Stimulated activated naive CD4-positive, alpha-beta T cell treated with Interleukin-2 at 50 U/mL for 16 hours (primary cell): ENCODE data around the gene PUM1.
"Not testable (repeated sequence)": the region's sequence is repeated elsewhere in the genome, so short reads cannot be mapped to it uniquely, and the experiment has no call there.

ENCODE experiments used
- DNase-seq: peaks from one replicate; lab custom pipeline; 2025; lab: John Stamatoyannopoulos, UW

PUM1 gene

DNA sequence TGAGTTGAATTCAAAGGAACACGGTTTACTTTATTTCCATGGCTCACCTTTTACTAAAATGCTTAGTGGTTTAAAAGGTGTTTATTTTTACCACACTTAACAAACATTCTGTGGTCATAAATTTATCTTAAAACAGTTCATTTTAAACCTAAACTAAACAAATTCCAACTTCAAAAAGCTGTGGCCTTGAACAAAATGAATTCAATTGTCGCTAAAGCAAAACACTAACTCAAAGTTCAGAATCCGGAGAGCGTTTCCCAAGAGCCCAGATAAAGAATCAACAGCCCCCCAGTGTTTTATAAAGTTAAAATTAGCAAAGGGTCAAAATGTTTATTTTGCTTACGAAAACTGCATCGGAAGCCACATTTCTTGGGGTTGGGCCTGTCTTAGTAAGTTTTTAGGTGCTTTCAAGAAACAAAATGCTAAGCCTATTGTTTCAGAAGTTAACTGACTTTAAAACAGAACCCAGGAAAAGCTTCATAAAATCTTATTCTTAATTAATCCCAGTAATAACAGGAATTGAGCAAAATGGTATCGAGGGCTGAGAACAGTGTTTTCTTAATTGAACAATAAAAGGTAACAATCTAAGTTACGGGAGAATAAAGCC, 1.3 kb downstream of the PUM1 start:
- DNase-seq = no peak

DNA sequence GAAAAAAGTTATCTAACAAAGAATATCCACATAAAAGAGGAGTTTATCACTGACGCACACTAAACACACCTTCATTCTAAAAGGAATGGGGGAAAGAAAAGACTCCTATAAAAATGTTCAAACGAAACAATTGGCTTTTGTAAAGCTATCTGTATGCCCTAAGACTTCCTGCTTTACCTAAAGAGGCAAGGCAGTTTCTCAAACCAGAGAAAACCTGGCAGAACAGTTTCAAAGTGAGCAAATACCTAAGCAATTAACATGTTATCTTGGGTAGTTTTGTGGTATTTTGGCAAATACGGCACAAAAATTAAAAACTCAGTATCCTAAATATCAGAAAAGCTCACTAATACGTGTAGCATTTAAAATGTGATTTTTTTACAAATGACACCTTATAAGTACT, 1.9 kb downstream of the PUM1 start:
- no peak for DNase-seq

DNA sequence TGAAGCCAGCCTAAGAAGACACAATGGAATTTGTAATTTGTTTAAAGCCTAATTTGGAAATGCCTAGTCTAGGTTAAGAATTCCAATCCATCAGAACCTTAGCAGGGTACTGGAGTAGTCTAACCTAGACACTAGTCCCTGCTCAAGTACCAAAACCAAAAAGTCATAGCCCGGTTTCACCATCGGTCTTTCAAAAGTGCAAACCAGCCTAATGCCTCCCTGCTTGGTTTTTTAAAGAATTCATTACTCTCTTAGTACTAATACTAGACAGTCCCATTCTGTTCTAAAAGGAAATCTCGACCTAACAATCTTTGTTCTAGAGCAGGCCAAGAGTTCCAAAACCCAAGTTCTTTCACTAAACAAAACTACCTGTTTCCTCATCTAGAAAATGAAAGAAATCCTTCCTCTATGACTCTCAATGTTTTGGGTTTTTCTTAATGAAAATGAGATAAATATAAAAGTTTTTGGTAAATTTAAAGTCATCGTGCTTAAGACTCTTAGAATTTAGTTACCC, 2.6 kb downstream of the PUM1 start:
- DNase-seq = no peak

DNA sequence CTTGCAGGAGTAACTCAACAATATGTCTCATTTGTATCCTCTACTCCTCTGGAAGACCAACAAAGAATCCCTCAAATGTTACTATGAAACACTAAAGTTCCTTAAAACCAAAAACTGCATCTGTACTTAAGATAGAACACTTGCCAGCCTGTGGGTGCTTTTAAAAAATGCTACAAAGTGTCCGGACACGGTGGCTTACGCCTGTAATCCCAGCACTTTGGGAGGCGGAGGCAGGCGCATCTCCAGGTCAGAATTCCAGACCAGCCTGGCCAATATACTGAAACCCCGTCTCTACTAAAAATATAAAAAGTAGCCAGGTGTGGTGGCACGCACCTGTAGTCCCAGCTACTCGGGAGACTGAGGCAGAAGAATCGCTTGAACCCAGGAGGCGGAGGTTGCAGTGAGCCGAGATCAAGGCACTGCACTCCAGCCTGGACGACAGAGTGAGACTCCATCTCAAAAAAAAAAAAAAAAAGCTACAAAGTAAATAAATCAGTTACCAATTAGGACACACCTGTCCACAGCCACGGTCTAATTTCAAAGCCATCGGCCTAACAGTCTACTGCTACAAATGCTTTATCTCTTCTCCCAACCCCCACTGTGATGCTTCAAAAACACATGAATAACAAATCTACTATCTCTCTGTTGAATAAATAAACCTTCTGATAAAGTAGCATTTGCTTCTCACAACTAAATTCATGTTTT, 3.2 kb downstream of the PUM1 start:
- not testable (repeated sequence) for DNase-seq

DNA sequence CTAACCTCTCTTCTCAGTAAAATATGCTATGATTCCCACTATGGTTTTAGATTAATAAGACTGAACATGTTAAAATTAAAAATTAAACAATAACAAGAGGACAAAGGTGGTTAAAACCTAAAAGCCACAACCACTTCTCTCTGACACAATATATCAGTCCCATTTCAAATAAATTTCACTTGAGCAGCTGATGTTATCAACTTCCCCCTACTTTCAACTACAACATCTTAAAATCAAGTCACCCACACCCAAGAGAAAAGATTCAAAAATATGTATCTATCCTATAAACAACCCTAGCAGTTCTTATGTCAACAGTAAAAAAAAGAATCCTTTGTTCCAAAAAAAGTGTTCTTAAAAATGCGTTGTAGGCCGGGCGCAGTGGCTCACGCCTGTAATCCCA, 7.5 kb downstream of the PUM1 start:
- no peak for DNase-seq

DNA sequence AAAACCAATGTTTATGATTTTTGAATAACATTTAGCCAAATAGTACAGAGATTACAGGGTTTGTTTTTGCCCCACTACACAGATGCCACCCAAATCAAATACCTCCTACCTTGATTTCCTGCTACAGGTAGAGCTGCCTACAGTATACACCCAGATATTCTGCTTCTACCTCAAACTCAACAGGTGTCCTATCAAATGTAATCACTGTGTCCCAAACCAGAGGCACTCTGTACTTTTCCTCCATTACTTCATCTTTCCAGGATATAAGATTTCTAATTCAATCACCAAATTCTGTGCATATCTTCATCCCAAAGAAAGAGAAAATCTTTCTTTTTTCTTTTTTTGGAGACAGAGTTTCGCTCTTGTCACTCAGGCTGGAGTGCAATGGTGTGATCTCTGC, 9.6 kb downstream of the PUM1 start:
- DNase-seq = no peak

DNA sequence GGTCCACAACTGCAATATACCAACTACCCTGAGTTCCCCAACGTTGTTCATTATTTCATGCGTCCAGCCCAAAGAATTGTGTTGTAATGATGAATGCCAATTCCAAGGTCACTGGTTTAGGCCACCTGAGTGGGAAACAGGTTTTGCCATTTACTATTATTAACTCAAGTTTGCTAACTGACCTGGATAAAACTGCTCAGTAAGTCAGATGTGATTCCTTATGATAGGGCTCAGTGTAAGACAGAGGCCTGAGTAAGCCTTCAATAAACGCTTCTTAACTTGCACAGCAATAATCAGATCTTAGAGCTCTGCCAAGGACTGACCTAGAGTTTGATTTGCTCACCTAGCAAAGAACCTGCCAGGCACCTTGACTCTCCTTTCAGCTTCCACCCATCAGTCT, 10.0 kb downstream of the PUM1 start:
- no peak for DNase-seq

DNA sequence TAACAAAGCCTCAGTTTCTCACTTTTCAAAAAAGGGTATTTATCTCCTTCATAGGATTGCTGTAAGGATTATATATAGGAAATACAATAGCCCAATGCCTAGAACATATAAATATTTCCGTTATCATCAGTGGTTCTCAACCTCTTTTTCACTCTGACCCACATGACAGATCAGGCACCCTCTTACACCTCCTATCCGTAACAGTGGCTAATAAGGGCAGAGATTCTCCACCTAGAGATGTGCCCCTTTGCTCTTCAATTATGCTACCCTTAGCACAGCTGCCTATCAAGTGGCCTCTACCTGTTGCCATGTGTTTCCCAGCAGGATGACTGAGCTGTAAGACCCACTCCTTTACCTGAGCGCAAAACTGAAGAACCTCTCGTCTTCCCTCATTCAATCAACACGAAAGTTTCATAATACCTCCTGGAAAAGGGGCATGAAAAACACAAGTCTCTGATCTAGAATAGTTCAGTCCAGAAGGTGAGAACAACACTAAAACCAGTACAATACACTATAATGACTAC, 10.5 kb downstream of the PUM1 start:
- no peak for DNase-seq

DNA sequence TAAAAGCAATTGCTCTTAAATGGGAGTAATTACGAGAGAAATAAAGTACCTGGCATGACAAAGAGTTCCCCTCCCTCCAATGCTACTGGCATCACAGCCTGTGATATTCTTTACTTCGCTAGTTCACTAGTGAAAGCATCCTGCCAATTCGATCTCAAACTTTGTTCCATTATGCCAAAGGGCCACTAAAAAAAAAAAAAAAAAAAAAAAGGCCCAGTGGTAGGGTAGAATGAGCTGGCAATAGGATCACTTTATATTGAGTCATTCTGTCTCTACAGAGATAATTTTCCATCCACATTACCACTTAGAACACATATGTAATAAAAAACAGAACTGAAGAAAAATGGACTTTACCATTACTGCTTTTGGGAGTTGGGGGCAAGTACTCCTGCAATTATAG, 11.2 kb downstream of the PUM1 start:
- no peak for DNase-seq

DNA sequence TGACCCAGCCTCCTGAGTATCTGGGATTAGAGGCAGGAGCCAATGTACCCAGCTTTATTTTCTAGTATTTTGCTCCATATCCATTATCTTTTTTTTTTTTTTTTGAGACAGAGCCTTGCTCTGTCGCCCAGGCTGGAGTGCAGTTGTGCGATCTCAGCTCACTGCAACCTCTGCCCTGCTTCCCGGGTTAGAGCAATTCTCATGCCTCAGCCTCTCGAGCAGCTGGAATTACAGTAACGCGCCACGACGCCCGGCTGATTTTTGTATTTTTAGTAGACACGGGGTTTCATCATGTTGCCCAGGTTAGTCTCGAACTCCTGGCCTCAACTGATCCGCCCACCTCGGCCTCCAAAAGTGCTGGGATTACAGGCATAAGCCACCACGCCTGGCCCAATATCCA, 12.9 kb downstream of the PUM1 start:
- DNase-seq = not testable (repeated sequence)

DNA sequence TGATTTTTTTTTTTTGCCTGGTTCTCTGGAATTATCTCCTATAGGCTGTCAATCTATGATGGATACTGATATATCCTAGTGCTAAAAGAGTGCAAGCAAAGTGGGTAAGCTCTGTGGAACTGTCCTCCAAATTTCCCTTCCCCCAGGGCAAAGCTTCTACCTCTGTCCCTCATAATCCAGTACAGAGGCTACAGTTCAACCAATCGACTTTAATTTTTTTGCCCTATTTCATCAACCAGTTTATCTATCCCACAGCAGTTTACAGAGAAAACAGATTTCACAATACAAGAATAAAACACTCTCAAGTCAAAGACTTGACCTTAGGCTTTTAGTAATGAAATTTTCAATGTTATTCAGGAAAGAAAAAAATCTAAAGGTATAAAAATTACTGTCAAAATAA, 13.9 kb downstream of the PUM1 start:
- no peak for DNase-seq

DNA sequence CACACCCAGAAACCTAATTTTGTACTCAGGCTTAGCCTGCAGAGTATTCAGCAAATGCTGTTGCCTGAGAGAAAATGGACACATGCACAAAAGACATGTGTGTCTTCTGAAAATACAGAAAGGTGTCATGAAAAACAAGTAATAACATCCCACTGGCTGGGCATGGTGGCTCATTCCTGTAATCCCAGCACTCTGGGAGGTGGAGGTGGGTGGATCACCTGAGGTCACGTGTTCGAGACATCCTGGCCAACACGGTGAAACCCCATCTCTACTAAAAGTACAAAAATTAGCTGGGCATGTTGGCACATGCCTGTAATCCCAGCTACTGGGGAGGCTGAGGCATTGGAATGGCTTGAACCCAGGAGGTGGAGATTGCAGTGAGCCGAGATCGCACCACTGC, 18.0 kb downstream of the PUM1 start:
- DNase-seq = not testable (repeated sequence)

DNA sequence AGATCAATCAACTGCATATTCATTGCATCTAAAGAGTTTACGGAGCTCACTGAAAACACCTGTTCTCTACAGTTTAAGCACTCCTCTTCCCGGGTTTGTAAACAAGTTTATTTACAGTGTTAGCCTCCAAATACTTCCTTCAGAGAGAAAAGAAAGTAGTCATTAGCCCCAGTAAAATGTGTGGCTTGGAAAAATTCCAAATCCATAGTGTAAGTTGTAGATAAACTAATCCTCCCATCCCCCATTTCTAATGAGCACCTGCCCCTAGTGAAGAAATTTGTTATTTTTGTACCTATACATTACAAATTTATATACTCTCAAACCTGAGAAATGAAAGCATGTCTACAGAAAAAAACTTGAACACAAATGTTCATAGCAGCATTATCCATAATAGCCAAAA, 21.9 kb downstream of the PUM1 start:
- no peak for DNase-seq

DNA sequence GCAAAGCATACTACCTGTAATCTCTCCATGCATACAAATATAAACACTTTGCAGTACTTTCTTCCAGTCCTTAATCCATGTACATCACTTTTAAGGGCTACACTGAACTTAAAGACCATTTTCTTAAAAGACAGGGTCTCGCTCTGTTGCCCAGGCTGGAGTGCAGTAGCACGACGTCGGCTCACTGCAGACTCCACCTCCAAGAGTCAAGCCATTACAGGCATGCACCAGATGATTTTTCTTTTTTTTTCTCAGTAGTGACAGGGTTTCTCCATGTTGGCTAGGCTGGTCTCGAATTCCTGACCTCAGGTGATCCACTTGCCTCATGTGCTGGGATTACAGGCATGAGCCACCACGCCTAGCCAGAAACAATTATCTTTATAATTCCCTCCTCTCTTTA, 22.9 kb downstream of the PUM1 start:
- no peak for DNase-seq

DNA sequence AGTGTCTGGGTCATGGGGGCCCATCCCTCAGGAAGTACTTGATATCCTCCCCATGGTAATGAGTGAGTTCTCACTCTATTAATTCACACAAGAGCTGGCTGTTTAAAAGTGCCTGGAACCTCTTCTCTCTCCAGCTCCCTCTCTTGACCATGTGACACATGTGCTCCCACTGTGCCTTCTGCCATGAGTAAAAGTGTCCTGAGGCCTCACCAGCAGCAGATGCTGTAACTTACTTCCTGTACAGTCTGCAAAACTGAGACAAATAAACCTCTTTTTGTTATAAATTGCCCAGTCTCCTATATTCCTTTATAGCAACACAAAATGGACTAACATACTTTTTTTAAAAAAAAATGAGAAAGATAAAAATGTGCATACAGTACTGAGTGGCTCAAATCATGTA, 24.0 kb downstream of the PUM1 start:
- DNase-seq = no peak

DNA sequence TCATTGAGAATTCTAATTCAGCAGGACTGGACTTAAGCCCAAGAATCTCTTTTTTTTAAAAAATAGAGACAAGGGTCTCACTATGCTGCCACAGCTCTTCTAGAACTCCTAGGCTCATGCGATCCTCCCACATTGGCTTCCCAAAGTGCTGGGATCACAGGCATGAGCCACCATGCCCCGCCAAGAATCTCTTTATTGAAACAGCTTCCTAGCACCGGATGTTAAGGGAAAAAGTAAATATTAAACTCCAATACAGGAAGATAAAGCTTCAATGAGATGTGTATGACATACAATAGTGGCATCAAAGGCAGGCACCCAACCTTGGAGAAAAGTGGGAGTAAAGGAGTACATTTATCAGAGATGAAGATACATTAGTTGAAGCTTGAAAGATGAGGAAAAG, 25.5 kb downstream of the PUM1 start:
- DNase-seq = no peak

DNA sequence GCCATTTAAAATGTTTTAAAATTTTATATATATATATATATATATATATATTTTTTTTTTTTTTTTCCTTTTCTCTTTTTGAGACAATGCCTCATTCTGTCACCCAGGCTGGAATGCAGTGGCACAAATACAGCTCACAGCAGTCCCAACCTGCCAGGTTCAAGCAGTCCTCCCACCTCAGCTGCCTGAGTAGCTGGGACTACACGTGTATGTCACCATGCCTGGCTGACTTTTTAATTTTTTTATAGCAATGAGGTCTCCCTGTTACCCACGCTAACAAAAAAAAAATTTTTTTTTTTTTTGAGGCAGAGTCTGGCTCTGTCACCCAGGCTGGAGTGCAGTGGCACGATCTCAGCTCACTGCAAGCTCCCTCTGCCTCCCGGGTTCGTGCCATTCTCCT, 26.6 kb downstream of the PUM1 start:
- DNase-seq = not testable (repeated sequence)

DNA sequence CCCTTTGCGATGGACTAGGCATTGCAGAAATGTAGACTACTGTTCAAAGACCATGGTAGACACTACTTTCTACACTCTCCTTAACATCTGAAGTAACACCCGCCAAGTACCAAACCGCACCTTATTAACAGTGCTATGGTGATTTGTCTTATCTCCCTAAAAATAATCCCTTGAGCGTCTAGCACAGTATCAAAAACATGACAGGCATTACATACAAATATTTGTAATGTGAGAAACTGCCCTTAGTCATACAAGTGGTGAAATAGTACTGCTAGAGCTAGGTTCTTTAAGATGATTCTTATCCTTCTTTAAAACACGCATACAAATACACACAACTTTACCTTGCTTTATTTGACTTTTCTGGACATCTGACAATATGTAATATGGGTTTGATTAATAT, 27.2 kb downstream of the PUM1 start:
- DNase-seq = no peak

DNA sequence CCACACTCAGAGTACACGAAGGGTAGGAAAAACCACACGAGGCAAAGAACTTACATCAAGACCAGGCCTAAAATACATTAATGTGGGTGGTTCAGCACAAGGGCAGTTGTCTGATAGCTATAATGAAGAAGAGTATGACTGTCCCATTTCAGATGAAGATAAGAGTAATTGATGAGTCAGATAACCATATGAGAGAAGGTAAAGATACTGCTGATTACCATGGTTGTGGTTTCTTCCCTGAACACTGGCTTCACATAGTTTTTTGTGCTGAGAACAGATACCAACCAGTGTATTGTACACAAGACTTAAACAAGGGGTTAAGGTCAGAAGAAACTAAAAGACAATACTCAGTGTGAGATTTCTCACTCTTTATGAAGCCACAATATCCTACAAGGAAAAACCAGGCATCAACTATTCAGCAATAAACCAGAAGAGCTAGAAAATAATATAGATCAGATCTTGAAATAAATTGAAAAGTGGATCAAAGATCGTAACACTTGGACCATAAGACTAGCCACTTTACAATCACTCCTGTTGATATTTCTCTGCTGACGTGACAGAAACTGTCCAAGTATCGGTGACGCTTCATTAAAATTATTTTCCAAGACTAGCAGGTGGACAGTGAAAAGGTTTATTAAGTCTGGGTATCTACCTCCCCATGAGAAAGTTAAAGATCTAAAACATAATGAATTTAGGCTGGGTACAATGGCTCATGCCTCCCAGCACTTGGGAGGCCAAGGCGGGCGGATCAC, 28.6 kb downstream of the PUM1 start:
- DNase-seq = no peak

DNA sequence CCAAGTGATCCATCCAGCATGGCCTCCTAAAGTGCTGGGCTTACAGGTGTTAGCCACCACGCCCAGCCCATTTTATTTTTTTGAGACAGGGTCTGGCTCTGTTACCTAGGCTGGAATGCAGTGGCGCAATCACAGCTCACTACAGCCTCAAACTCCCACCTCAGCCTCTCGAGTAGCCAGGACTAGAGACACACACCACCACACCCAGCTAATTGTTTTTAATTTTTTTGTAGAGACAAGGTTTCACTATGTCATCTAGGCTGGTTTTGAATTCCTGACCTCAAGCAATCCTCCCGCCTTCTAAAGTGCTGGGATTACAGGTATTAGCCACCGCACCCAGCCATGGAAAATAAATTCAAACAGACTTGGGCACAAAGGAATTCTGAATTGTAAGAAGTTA, 31.9 kb downstream of the PUM1 start:
- no peak for DNase-seq

DNA sequence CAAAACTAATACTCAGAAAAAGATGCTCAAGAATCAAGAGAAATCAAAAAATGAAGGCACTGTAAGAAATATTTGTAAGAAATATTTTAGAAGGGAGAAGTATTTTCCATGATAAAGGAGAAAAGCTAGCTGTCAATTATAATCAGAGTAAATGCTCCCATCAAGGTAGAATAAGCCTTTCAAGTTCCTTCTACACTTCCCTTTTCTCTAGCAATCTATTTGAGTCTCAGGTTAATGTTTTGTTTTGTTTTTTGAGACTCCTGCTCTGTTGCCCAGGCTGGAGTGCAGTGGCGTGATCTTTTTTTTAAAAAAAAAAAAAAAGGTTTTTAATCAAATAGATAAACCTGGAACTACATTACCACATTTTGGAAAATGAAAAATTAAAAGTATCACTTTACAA, 33.3 kb downstream of the PUM1 start:
- DNase-seq = no peak

DNA sequence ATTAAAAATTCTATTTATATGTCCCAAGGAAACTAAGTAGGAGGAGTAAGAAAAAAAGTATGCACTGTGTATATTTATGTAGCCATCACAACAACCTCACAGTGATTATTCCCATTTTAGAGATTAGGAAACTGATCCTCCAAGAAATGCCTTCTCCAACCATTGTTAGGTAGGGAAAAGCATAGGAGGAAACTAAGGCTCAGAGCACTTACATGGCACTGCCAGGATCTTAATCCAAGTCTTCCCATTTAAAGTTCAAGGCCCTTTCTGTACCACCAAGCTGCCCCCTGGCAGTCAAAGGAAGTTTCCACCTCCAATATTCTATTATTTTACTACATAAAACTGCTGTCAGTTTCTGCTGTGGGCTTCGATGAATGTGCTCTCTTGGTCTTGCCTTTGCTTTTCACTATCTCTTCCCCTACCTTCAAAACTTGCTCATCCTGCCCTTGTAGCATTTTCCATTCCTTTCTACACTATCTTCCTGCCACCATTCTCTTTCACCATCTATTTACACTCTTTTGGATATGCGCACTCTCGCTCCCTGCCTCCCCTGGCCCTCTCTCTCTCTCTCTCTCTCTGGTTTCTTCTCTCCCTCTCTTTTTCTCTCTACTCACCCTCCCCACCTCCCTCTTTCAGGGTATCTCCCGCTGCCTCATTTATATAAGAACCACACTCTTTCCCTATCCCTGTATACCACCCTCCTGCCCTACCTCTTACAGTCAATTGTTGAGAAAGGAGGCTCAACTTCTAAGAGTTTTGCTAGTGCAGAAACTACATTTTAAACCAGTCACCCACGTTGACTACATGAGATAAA, 34.0 kb downstream of the PUM1 start:
- DNase-seq = no peak
